Sigmoid colon (tissue), 7 donors: Measurements from ENCODE around the gene FAM131C. TPM values are rescaled to one million over a fixed set of nuclear protein-coding genes. Genes with fewer than 3 reads are reported as not detected.
"Not testable (repeated sequence)": the region's sequence is repeated elsewhere in the genome, so short reads cannot be mapped to it uniquely, and the experiment has no call there.

Source experiments
- DNase-seq: peaks from one replicate; pipeline ENCODE4 v3.0.0-alpha.2; 2019
- H3K27ac ChIP-seq, 4 donors: fragments of 200-600 bp; sonication (generic); one replicate each; pipeline ENCODE4 v1.5.1; 2016 to 2019; ENCODE audit warnings: mild to moderate bottlenecking in 1 of 4
- H3K27me3 ChIP-seq, 3 donors: fragments of 200-600 bp; sonication (generic); one replicate each; pipeline ENCODE4 v1.5.1; 2019; ENCODE audit warnings: mild to moderate bottlenecking in 1 of 3
- H3K36me3 ChIP-seq, 4 donors: fragments of 200-600 bp; sonication (generic); one replicate each; pipeline ENCODE4 v1.5.1; 2016 to 2019
- H3K4me1 ChIP-seq, 4 donors: fragments of 200-600 bp; sonication (generic); one replicate each; pipeline ENCODE4 v1.5.1; 2017 to 2019
- H3K4me3 ChIP-seq, 4 donors: fragments of 200-600 bp; sonication (generic); one replicate each; pipeline ENCODE4 v1.5.1; 2017 to 2019; ENCODE audit warnings: mild to moderate bottlenecking in 2 of 4, moderate library complexity in 1 of 4
- H3K9me3 ChIP-seq, 4 donors: fragments of 200-600 bp in 3 of 4; sonication (generic) in 3 of 4; one replicate each; pipeline versions ENCODE4 v1.5.1 to v1.6.1; 2013 to 2019
- EP300 ChIP-seq, 4 donors: sonication (generic); formaldehyde crosslinking; IDR thresholded peaks; one replicate each; pipeline ENCODE4 v1.6.1; 2017; ENCODE audit warnings: antibody characterized with exemption in 4 of 4
- POLR2A ChIP-seq, 2 donors: fragments of 450-650 bp; IDR thresholded peaks; one replicate each; pipeline ENCODE4 v1.6.1; 2016; ENCODE audit warnings: antibody characterized with exemption in 2 of 2, mild to moderate bottlenecking in 2 of 2, moderate library complexity in 2 of 2
- POLR2AphosphoS5 ChIP-seq, 4 donors: sonication (generic); formaldehyde crosslinking; IDR thresholded peaks; one replicate each; pipeline ENCODE4 v1.6.1; 2017; ENCODE audit warnings: antibody characterized with exemption in 4 of 4
- WGBS, 2 donors: extraction: QIAGEN DNeasy Blood & Tissue Kit; methylation state at CpG; one replicate each; pipeline ENCODE4 v1.1.7; 2013; 5-methylcytosine and 5-hydroxymethylcytosine counted together
- intact Hi-C: fragments of 100-400 bp; cut with DNase I; formaldehyde crosslinking; loops from one replicate; pipeline ENCODE4 v1.15.1; 2023
- polyA plus RNA-seq, 3 donors: library from polyadenylated mRNA; stranded (reverse); fragments of 200-250 nt; gene quantifications; one replicate each; pipeline ENCODE4 v1.2.3, GENCODE V29; 2013
- total RNA-seq, 4 donors: library from RNA; depleted of rRNA; stranded (reverse); fragments of >200 nt; gene quantifications; one replicate each; pipeline ENCODE4 v1.1.0, GENCODE V29; 2016
- TF ChIP-seq, protein P1 (sequence below), 4 experiments: fragments of 450-650 bp in 3 of 4; fragments of 200-600 bp in 1 of 4; IDR thresholded peaks; one replicate each; pipeline ENCODE4 v1.5.1; 2016 to 2019; ENCODE audit warnings: antibody characterized with exemption in 4 of 4, mild to moderate bottlenecking in 3 of 4, moderate library complexity in 2 of 4
- donor health status: healthy with polysubstance abuse.
- donor health status: Bipolar disorder and iron deficiency.
- donor health status: healthy.

The FAM131C gene
- total and polyA plus RNA-seq, 7 donors: 0.12 to 0.81 TPM; not detected in 5

DNA sequence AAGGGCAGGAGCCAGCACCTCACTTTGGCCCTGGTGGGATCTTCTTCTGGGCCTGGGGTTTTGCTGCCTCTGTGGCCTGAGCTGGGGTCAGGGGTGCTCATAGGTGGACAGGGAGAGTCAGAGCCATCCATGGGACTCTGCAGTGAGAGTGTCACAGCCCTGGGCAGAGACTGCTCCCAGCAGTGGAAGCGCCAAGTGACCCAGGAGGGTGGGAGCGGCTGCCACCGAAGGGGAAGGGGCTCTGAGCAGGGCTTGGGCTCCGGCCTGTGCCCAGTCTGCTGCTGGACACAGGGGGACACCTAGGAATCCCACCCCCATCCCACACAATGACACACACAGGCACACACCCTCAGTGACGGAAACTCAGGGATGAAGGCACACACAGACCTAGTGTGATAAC, 29.5 kb downstream of the FAM131C start:
- H3K9me3 ChIP-seq: no peaks in the 10 kb centered on the region
- TF ChIP-seq, protein P1, sequence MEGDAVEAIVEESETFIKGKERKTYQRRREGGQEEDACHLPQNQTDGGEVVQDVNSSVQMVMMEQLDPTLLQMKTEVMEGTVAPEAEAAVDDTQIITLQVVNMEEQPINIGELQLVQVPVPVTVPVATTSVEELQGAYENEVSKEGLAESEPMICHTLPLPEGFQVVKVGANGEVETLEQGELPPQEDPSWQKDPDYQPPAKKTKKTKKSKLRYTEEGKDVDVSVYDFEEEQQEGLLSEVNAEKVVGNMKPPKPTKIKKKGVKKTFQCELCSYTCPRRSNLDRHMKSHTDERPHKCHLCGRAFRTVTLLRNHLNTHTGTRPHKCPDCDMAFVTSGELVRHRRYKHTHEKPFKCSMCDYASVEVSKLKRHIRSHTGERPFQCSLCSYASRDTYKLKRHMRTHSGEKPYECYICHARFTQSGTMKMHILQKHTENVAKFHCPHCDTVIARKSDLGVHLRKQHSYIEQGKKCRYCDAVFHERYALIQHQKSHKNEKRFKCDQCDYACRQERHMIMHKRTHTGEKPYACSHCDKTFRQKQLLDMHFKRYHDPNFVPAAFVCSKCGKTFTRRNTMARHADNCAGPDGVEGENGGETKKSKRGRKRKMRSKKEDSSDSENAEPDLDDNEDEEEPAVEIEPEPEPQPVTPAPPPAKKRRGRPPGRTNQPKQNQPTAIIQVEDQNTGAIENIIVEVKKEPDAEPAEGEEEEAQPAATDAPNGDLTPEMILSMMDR (IDR thresholded peaks at IDR 0.05): no peak
- TF ChIP-seq EP300 (IDR thresholded peaks at IDR 0.05) (no peak), POLR2AphosphoS5 (IDR thresholded peaks at IDR 0.05) (no peak), POLR2A (IDR thresholded peaks at IDR 0.05) (no peak)
- no peak for DNase-seq
- no peak overlapping the region for H3K27ac ChIP-seq
- intact Hi-C loops: no loop called here
- 89 to 90% methylated on average over 5 of the region's 5 CpGs for WGBS, 2 donors
- no peak overlapping the region for H3K4me3 ChIP-seq
- H3K36me3 ChIP-seq: no peaks in the 10 kb centered on the region
- no peaks in the 10 kb centered on the region for H3K27me3 ChIP-seq
- peaks cover 0 to 6% (median 5%) of the 10 kb centered on the region in 4 donors for H3K4me1 ChIP-seq

DNA sequence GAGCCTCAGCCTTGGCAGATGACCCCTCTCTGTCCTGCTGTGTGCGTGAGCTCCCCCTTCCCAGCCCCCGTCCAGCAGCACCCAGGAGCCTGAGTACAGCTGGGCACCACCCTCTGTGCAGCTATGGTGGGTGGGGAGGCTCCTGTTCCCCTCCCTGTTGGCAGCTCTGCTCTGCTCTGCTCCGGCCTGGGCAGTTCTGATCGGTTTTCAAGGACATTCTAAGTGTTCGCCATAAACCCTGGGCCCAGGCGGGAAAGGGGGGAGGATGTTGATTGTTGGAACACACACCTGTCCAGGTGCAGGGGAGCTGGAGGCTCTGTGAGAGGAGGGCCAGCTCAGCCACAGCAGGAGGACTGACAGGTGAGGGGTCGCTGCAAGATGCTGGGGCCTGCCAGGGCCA, 29.9 kb downstream of the FAM131C start, which contains the start of gene CLCNKB:
Gene CLCNKB, plus strand, starts transcription at position 262 of the 400 bp plus-strand sequence. CDS start 711 bp downstream, outside the sequence.
- H3K4me1 ChIP-seq: peaks cover 0 to 2% (median 1%) of the 10 kb centered on the region in 4 donors
- DNase-seq: no peak
- H3K36me3 ChIP-seq: no peaks in the 10 kb centered on the region
- H3K4me3 ChIP-seq: no peak within 1 kb of the TSS
- no peaks in the 10 kb centered on the region for H3K9me3 ChIP-seq
- no peak within 1 kb of the TSS for H3K27ac ChIP-seq
- intact Hi-C loops: no loop called here
- H3K27me3 ChIP-seq: no peaks in the 10 kb centered on the region
- WGBS, 2 donors: 16 to 66% methylated on average over 7 of the region's 7 CpGs
- no peak for TF ChIP-seq POLR2A (IDR thresholded peaks at IDR 0.05)
- no peak for TF ChIP-seq EP300 (IDR thresholded peaks at IDR 0.05)
- no peak for TF ChIP-seq POLR2AphosphoS5 (IDR thresholded peaks at IDR 0.05)
- TF ChIP-seq, protein P1 (IDR thresholded peaks at IDR 0.05): no peak

DNA sequence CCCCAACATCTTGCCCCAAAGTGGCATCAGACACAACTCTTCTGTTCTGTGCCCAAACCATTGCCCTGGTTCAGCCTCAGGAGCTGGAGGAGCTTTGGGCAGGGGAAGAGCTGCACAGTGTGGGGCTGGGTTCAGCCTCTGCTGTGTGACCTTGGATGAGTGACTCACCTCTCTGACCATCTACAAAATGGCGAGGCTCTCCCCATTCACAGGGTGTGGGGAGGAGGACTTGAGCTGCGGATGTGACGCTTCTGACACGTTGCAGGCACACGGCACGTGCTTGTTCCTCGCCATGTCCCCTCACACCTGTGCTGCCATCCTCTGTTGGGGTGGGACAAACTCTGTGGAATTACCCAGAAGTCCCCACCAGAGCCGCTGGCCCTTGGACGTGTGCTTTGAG, 30.8 kb downstream of the FAM131C start:
- H3K27ac ChIP-seq, H3K4me3 ChIP-seq, H3K27me3 ChIP-seq, H3K4me1 ChIP-seq, DNase-seq, intact Hi-C loops, H3K36me3 ChIP-seq, H3K9me3 ChIP-seq: not testable (repeated sequence)
- WGBS, 2 donors: 82 to 85% methylated on average over 9 of the region's 9 CpGs

DNA sequence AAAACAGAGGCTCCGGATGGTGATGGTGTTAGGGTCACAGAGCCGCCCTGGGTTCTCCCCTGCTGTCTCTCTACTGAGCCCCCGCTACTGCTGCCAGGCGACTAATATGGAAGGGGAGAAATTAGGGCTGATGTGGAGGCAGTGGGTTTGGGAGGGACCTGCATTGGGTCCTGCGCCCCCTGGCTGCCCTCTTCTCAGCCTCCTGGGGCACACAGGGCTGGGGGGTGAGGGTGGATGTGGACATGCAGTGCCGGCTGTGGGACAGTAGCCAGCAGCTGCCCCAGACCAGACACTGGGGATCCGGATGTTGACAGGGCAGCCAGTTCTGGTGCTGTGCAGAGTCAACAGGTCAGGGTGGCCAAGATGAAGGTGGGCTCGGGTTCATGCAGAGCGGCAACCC, 31.4 kb downstream of the FAM131C start:
- Histone ChIP-seq H3K36me3 (no peaks in the 10 kb centered on the region), H3K9me3 (no peaks in the 10 kb centered on the region), H3K27ac (no peak overlapping the region), H3K27me3 (no peaks in the 10 kb centered on the region), H3K4me1 (no peaks in the 10 kb centered on the region), H3K4me3 (no peak overlapping the region)
- no peak for DNase-seq
- 88 to 92% methylated on average over 9 of the region's 9 CpGs for WGBS, 2 donors
- TF ChIP-seq, protein P1 (IDR thresholded peaks at IDR 0.05): no peak
- no peak for TF ChIP-seq EP300 (IDR thresholded peaks at IDR 0.05)
- TF ChIP-seq POLR2A (IDR thresholded peaks at IDR 0.05): no peak
- no peak for TF ChIP-seq POLR2AphosphoS5 (IDR thresholded peaks at IDR 0.05)
- intact Hi-C loops: no loop called here

DNA sequence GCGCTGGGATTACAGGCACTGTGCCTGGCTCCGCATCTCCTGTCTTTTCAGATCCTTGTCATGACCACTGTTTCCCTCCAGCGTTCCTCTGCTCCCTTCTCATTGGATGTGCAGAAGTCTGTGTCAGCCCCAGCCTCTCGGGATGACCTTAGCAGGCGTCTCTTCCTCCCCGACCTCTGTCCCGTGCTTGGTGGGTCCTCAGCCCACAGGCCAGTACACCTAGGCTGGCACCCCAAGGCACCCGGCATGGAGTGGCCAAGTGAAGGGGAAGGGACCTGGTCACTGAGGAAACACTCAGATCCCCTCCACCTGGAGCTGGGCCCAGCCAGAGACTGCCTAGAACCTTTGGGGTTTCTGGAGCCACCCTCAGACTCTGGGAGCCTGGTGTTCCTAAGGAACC, 32.3 kb downstream of the FAM131C start:
- no peak overlapping the region for H3K27ac ChIP-seq
- DNase-seq: no peak
- H3K4me1 ChIP-seq: no peaks in the 10 kb centered on the region
- no peaks in the 10 kb centered on the region for H3K27me3 ChIP-seq
- WGBS, 2 donors: 70 to 90% methylated on average over 8 of the region's 8 CpGs
- no peaks in the 10 kb centered on the region for H3K9me3 ChIP-seq
- no peak overlapping the region for H3K4me3 ChIP-seq
- no peaks in the 10 kb centered on the region for H3K36me3 ChIP-seq
- TF ChIP-seq POLR2A (IDR thresholded peaks at IDR 0.05): no peak
- TF ChIP-seq, protein P1 (IDR thresholded peaks at IDR 0.05): no peak
- no peak for TF ChIP-seq EP300 (IDR thresholded peaks at IDR 0.05)
- no peak for TF ChIP-seq POLR2AphosphoS5 (IDR thresholded peaks at IDR 0.05)
- intact Hi-C loops: no loop called here

DNA sequence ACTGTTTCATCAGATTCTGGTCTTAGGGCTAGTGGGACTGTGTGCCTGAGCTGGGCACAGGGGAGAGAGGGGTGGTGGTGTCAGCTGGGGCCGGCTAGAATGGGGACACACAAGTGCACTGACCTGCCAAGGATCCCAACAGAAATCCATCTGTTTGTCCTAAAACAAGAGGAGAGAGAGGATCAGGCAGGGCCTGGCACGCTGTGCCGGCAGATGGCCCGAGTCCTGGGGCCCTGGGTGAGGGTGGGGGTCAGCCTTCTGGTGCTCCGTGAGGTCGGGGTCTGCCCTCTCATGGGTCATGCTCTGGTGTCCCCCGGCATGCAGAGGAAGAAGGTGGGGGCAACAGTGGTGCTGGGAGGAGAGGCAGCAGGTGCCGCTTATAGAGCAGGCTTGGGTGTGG, 33.6 kb downstream of the FAM131C start:
- WGBS, 2 donors: 72 to 73% methylated on average over 7 to 8 of the region's 8 CpGs

More for the DNA sequence above, 33.6 kb downstream of the FAM131C start:
- H3K9me3 ChIP-seq, H3K36me3 ChIP-seq, DNase-seq, H3K4me3 ChIP-seq, H3K27me3 ChIP-seq, intact Hi-C loops, H3K4me1 ChIP-seq, H3K27ac ChIP-seq: not testable (repeated sequence)
